Pons (tissue), 1 donor: ENCODE measurements around the gene RSAD1.
"Not testable (repeated sequence)": the region's sequence is repeated elsewhere in the genome, so short reads cannot be mapped to it uniquely, and the experiment has no call there.

Experiments
- DNase-seq: peaks from one replicate; pipeline ENCODE4 v3.0.0-alpha.2; 2016; ENCODE audit warnings: low spot score

The RSAD1 gene

DNA sequence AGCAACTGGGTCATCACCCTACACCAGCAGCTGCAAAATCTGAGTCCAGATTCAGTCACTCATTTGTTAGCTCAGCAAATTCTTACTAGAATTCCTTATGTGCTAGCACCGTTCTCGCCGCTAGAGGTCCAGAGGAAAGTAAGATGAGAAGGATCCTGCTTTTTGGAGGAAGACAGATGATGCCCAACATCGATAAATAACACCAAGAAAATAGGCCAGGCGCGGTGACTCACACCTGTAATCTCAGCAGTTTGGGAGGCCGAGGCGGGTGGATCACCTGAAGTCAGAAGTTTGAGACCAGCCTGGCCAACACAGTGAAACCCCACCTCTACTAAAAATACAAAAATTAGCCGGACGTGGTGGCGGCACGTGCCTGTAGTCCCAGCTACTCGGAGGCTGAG is 5.9 kb upstream of the RSAD1 start:
- peak; percentile 14 for DNase-seq

- DNase-seq: no peak
Measured at GRCh38 chr17:50473901-50474300, 4.8 kb upstream of the RSAD1 start.

DNA sequence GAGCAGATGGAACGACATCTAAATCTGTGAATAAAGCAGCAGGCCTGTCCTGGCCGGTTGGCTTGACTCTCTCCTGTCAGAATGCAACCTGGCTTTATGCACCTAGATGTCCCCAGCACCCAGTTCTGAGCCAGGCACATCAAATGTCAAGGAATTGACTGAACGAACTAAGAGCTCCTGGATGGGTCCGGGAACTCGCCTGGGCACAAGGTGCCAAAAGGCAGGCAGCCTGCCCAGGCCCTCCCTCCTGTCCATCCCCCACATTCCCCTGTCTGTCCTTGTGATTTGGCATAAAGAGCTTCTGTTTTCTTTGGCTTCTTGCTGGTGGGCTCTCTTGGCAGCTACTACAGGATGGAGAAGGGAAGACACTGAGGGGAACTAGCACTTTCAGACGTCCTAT is 4.1 kb upstream of the RSAD1 start:
- DNase-seq: no peak

DNA sequence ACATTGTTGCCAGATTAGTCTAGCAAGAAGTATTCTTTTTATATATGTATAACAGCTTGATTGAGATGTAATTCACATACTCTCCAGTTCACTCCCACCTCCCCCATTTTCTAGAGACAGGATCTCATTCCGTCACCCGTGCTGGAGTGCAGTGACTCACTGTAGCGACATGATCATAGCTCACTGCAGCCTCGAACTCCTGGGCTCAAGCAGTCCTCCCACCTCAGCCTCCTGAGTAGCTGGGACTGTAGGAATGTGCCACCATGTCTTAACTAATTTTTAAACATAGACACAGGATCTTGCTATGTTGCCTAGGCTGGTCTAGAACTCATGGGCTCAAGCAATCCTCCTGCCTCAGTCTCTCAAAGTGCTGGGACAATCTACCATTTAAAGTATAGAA is 3.3 kb upstream of the RSAD1 start:
- DNase-seq: no peak

DNA sequence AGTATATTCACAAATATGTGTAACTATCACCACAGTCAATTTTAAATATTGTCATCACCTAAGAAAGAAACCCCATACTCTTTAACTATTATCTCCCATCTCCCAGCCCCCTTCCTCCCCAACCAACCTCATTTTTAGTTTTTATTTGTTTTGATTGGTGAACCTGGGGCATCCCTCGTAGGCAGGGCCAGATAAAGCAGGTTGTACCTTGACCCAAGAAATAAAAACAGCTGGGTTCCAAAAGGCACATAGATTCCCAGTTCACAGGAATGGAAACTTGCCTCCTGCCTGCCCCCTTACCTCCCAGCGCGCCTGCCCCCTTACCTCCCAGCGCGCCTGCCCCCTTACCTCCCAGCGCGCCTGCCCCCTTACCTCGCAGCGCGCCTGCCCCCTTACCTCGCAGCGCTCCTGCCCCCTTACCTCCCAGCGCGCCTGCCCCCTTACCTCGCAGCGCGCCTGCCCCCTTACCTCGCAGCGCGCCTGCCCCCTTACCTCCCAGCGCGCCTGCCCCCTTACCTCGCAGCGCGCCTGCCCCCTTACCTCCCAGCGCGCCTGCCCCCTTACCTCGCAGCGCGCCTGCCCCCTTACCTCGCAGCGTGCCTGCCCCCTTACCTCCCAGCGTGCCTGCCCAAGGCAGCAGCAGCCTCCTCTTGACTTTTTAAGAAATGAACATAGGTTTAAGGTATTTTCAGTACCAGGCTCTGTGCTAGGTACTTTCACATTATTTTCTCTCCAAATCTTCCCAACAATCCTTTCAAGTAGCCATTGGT is 2.7 kb upstream of the RSAD1 start:
- DNase-seq: not testable (repeated sequence)

GRCh38 chr17:50476545-50477315 is 1.9 kb upstream of the RSAD1 start:
- no peak for DNase-seq

DNA sequence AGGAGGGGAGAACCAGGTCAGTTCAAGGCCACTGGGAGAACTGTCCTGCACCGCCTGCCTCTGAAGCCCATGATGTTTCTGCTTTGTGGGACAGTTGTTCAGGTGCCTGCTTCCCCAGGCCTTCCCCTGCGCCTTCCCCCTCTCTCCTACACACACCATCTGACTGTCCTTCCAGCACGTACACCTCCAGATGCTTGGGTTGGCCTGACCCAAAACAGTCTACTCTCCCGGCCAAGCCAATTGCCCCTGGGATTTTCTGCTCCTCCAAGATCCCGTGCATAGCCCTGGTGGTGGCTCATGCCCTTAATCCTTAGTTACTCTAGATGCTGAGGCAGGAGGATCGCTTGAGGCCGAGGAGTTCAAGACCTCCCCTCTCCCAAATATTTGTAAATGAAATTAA is 684 bp upstream of the RSAD1 start:
- no peak for DNase-seq

DNA sequence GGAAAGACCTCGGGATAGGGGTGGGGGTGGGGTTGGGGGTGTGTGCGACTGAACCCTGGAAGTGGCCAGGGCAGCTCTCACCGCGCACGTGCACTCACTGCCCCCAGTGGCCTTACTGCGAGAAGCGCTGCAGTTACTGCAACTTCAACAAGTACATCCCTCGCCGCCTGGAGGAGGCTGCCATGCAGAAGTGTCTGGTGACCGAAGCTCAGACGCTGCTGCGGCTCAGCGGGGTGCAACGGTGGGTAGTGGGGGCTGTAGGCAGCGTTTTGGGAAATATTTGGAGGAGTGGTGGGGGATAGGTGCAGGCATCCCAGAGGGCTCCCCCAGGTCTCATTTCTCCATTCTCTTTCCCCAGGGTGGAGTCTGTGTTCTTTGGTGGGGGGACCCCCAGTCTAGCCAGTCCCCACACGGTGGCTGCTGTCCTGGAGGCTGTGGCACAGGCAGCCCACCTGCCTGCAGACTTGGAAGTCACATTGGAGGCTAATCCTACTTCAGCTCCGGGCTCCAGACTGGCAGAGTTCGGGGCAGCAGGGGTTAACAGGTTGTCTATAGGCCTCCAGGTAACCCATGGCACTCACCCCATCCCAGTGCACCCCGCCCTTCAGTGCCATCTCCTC is 972 bp downstream of the RSAD1 start:
- DNase-seq: peak; percentile 52

DNA sequence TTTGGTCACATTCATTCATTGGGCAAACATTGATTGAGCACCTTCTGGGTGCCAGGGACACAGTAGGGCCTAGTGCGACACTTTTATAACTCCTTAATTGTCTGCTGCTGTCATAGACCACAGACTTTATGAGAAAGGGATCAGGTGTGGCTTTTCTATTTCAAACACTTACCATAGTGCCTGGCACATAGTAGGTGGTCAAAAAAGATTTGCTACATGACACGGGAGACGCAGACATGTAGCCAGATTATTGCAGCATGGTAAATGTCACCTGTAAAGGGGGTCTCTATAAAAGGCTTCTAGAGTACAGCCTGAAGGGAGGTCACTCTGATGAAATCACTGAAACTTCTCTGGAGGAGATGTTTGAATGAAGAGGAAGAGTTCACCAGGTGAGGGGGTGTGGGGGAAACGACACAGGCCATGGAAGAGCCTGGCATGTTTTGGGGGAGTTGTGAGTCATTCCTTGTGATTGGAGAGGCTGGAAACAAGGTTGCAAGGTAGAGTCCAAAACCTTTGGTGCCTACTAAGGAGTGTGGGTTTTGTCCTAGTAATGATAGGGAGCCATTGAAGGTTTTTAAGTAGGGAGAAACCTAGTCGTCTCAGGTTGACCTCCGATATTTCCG is 1.6 kb downstream of the RSAD1 start:
- DNase-seq: no peak

DNA sequence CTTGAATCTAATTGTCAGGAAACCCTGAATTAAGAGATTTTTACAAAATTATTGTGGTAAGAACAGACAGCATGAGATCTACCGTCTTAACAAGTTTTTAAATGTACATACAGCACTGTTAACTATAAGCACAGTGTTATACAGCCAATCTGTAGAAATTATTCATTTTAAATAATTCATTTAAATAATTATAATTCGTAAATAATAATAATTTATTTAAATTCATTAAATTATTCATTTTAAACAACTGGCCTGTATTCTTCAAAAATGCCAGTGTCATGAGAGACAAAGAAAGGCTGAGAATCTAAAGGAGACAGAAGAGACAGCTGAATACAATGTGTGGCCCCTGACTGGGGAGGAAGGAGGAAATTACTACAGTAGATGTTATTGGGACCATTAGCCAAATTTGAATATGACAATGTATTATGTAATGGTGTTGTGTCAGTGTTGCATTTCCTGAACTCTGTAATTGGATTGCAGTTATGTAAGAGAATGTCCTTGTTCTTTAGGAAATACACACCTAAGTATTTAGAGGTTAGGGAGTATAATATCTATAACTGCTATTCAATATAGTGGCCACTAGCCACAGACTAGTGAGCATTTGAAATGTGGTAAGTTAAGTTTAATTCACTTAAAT is 2.3 kb downstream of the RSAD1 start:
- no peak for DNase-seq

GRCh38 chr17:50481648-50482047 is 3.0 kb downstream of the RSAD1 start:
- DNase-seq: no peak

DNA sequence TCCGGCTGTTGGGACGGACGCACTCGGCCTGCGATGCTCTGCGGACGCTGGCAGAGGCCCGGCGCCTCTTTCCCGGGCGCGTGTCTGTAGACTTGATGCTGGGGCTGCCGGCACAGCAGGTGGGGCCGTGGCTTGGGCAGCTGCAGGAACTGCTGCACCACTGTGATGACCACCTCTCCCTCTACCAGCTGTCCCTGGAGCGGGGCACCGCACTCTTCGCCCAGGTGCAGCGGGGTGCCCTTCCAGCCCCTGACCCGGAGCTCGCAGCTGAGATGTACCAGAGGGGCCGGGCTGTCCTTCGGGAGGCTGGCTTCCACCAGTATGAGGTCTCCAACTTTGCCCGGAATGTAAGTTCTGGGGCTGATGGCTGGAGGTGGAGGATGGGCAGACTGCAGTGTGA is 3.5 kb downstream of the RSAD1 start:
- no peak for DNase-seq

DNA sequence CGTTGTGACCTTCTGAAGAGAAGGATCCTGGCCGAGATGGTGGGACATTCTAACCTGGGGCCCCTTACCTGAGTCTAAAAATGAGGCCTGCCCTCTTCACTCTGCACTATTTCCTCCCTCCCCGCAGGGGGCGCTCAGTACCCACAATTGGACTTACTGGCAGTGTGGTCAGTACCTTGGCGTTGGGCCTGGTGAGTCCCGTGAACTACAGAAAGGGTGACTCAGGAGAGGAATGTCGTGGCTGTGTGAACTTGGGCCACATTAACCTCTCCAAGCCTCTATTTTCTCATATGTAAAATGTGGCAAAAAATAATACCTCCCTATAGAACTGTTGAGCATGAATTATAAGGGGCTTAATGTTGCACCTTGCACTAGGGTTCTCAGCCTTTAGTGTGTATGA is 3.9 kb downstream of the RSAD1 start:
- DNase-seq: peak; percentile 97

GRCh38 chr17:50483266-50483665 is 4.6 kb downstream of the RSAD1 start:
- no peak for DNase-seq

GRCh38 chr17:50484386-50485155 is 5.9 kb downstream of the RSAD1 start:
- DNase-seq: no peak

DNA sequence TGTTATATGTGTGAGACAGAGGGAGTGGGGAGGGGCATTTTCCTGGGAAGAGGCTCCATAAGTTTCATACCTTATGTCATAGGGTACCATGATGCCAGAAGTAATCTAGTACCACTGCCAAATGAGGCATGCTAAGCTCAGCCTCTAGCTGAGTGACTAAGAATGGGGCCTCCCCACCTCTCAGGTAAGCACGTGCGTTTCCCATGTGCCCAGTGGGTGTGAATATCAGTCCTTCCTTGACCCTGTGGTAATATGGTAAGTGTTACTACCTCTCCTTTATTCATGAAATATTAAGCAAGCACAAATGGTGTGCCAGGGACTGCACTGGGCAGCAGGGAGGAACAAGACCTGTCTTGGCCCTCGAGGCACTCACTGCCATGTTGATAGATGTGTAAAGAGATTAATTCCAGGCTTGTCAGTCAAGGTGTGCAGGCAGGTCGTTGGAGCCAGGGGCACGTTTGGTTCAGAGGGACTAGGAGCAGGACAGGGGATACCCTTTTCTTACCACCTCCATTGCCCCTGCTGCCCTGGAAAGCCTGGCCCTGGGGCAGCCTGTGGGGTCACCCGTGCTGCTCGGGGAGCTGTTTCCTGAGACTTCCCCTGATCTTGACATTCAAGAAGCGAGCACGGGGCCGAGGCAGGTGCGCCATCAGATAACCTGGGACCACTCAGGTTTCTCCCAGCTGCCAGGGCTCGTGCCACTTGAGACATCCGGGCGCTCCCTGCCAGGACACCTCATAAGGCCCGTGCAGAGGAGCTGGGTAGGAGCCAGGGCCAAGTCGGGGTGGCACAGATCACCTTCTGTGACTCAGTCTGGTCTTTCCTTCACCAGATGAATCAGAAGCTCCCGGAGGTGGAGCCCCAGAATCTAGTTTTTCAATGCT is 8.8 kb downstream of the RSAD1 start:
- no peak for DNase-seq

GRCh38 chr17:50488880-50489279 is 10.2 kb downstream of the RSAD1 start:
- DNase-seq: no peak

- no peak for DNase-seq
Measured at GRCh38 chr17:50491505-50491904, 12.8 kb downstream of the RSAD1 start.

DNA sequence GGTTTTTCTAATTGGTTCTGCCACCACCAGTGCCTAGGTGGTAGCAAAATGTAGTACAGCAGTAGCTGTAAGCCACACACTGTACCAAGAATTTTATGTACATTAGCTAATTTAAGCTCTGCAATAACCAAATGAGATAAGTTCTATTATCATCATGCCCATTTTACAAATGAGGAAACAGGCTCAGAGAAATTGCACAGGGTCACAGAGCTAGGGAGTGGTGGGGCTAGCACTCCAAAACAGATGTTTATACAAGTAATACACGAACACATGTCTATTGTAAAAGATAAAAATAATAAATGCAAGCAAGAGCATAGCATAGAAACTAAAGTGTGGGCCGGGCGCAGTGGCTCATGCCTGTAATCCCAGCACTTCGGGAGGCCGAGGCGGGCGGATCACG is 13.6 kb downstream of the RSAD1 start:
- no peak for DNase-seq

DNA sequence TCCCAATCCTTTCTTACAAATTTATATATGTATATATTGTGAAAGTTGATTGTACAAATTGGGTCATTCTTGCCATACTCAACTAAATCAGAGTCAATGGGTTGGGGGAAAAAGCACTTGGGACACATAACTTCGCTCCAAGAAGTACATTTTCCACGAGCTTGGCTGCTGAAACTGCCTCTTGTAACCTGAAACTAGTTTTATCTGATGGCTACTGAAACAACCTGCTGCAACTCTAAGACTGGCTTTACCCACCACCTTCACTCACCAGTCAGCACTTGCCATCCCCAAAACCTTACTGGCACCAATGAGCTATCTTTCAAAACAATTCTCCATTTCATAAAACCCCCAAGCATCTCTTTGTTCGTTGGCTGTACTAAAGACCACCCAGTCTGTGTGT is 15.1 kb downstream of the RSAD1 start:
- DNase-seq: no peak
